Sigmoid colon (tissue), 7 donors: Measurements from ENCODE around the gene CDC25B. TPM values are rescaled to one million over a fixed set of nuclear protein-coding genes. Genes with fewer than 3 reads are reported as not detected.

Source experiments
- DNase-seq: peaks from one replicate; pipeline ENCODE4 v3.0.0-alpha.2; 2019
- H3K27ac ChIP-seq, 4 donors: fragments of 200-600 bp; sonication (generic); one replicate each; pipeline ENCODE4 v1.5.1; 2016 to 2019; ENCODE audit warnings: mild to moderate bottlenecking in 1 of 4
- H3K27me3 ChIP-seq, 3 donors: fragments of 200-600 bp; sonication (generic); one replicate each; pipeline ENCODE4 v1.5.1; 2019; ENCODE audit warnings: mild to moderate bottlenecking in 1 of 3
- H3K36me3 ChIP-seq, 4 donors: fragments of 200-600 bp; sonication (generic); one replicate each; pipeline ENCODE4 v1.5.1; 2016 to 2019
- H3K4me1 ChIP-seq, 4 donors: fragments of 200-600 bp; sonication (generic); one replicate each; pipeline ENCODE4 v1.5.1; 2017 to 2019
- H3K4me3 ChIP-seq, 4 donors: fragments of 200-600 bp; sonication (generic); one replicate each; pipeline ENCODE4 v1.5.1; 2017 to 2019; ENCODE audit warnings: mild to moderate bottlenecking in 2 of 4, moderate library complexity in 1 of 4
- H3K9me3 ChIP-seq, 4 donors: fragments of 200-600 bp in 3 of 4; sonication (generic) in 3 of 4; one replicate each; pipeline versions ENCODE4 v1.5.1 to v1.6.1; 2013 to 2019
- EP300 ChIP-seq, 4 donors: sonication (generic); formaldehyde crosslinking; IDR thresholded peaks; one replicate each; pipeline ENCODE4 v1.6.1; 2017; ENCODE audit warnings: antibody characterized with exemption in 4 of 4
- POLR2A ChIP-seq, 2 donors: fragments of 450-650 bp; IDR thresholded peaks; one replicate each; pipeline ENCODE4 v1.6.1; 2016; ENCODE audit warnings: antibody characterized with exemption in 2 of 2, mild to moderate bottlenecking in 2 of 2, moderate library complexity in 2 of 2
- POLR2AphosphoS5 ChIP-seq, 4 donors: sonication (generic); formaldehyde crosslinking; IDR thresholded peaks; one replicate each; pipeline ENCODE4 v1.6.1; 2017; ENCODE audit warnings: antibody characterized with exemption in 4 of 4
- WGBS, 2 donors: extraction: QIAGEN DNeasy Blood & Tissue Kit; methylation state at CpG; one replicate each; pipeline ENCODE4 v1.1.7; 2013; 5-methylcytosine and 5-hydroxymethylcytosine counted together
- intact Hi-C: fragments of 100-400 bp; cut with DNase I; formaldehyde crosslinking; loops from one replicate; pipeline ENCODE4 v1.15.1; 2023
- polyA plus RNA-seq, 3 donors: library from polyadenylated mRNA; stranded (reverse); fragments of 200-250 nt; gene quantifications; one replicate each; pipeline ENCODE4 v1.2.3, GENCODE V29; 2013
- total RNA-seq, 4 donors: library from RNA; depleted of rRNA; stranded (reverse); fragments of >200 nt; gene quantifications; one replicate each; pipeline ENCODE4 v1.1.0, GENCODE V29; 2016
- TF ChIP-seq, protein P1 (sequence below), 4 experiments: fragments of 450-650 bp in 3 of 4; fragments of 200-600 bp in 1 of 4; IDR thresholded peaks; one replicate each; pipeline ENCODE4 v1.5.1; 2016 to 2019; ENCODE audit warnings: antibody characterized with exemption in 4 of 4, mild to moderate bottlenecking in 3 of 4, moderate library complexity in 2 of 4
- donor health status: healthy with polysubstance abuse.
- donor health status: Bipolar disorder and iron deficiency.
- donor health status: healthy.

The CDC25B gene
- total and polyA plus RNA-seq, 7 donors = 12.5 to 65.8 (median 21.8) TPM

- Histone ChIP-seq H3K27ac (peak overlapping the region; percentile 95 to 99 (median 96)), H3K4me3 (peak overlapping the region in 1 of 4 donors; percentile 14), H3K9me3 (no peaks in the 10 kb centered on the region), H3K27me3 (no peaks in the 10 kb centered on the region), H3K4me1 (peaks cover 0 to 80% (median 73%) of the 10 kb centered on the region in 4 donors), H3K36me3 (peaks cover 4 to 21% (median 10%) of the 10 kb centered on the region in 4 donors)
- intact Hi-C loops = no loop called here
- no peak for TF ChIP-seq EP300 (IDR thresholded peaks at IDR 0.05)
- TF ChIP-seq, protein P1, sequence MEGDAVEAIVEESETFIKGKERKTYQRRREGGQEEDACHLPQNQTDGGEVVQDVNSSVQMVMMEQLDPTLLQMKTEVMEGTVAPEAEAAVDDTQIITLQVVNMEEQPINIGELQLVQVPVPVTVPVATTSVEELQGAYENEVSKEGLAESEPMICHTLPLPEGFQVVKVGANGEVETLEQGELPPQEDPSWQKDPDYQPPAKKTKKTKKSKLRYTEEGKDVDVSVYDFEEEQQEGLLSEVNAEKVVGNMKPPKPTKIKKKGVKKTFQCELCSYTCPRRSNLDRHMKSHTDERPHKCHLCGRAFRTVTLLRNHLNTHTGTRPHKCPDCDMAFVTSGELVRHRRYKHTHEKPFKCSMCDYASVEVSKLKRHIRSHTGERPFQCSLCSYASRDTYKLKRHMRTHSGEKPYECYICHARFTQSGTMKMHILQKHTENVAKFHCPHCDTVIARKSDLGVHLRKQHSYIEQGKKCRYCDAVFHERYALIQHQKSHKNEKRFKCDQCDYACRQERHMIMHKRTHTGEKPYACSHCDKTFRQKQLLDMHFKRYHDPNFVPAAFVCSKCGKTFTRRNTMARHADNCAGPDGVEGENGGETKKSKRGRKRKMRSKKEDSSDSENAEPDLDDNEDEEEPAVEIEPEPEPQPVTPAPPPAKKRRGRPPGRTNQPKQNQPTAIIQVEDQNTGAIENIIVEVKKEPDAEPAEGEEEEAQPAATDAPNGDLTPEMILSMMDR (IDR thresholded peaks at IDR 0.05) = no peak
- TF ChIP-seq POLR2A (IDR thresholded peaks at IDR 0.05) = no peak
- no peak for TF ChIP-seq POLR2AphosphoS5 (IDR thresholded peaks at IDR 0.05)
- WGBS, 2 donors = 58 to 84% methylated on average over 3 of the region's 3 CpGs
- peak; percentile 34 for DNase-seq
Measured at GRCh38 chr20:3808544-3808943, 12.4 kb downstream of the CDC25B start.

GRCh38 chr20:3811467-3812258 lies 15.6 kb downstream of the CDC25B start:
- intact Hi-C loops = loop anchor here (2.0 kb wide), 1 partner anchor 15 kb away; the partner anchor contains the start of gene CDC25B
- no peaks in the 10 kb centered on the region for H3K9me3 ChIP-seq
- H3K4me1 ChIP-seq = peaks cover 0 to 62% (median 56%) of the 10 kb centered on the region in 4 donors
- no peaks in the 10 kb centered on the region for H3K36me3 ChIP-seq
- TF ChIP-seq POLR2AphosphoS5 (IDR thresholded peaks at IDR 0.05) (peak; percentile 93 to 99 (median 98)), POLR2A (IDR thresholded peaks at IDR 0.05) (peak; percentile 84), EP300 (IDR thresholded peaks at IDR 0.05) (peak; percentile 86 to 96 (median 92))
- TF ChIP-seq, protein P1 (IDR thresholded peaks at IDR 0.05) = no peak
- H3K4me3 ChIP-seq = peak overlapping the region; percentile 31 to 47 (median 40)
- WGBS, 2 donors = 3 to 9% methylated on average over 20 of the region's 20 CpGs
- H3K27me3 ChIP-seq = no peaks in the 10 kb centered on the region
- peak; percentile 100 for DNase-seq
- H3K27ac ChIP-seq = peak overlapping the region; percentile 86 to 93 (median 91)

- Histone ChIP-seq H3K36me3 (no peaks in the 10 kb centered on the region), H3K4me3 (no peak overlapping the region), H3K27me3 (no peaks in the 10 kb centered on the region), H3K4me1 (peaks cover 0 to 56% (median 50%) of the 10 kb centered on the region in 4 donors), H3K9me3 (no peaks in the 10 kb centered on the region), H3K27ac (peak overlapping the region; percentile 86 to 93 (median 91))
- TF ChIP-seq POLR2AphosphoS5 (IDR thresholded peaks at IDR 0.05) (no peak), EP300 (IDR thresholded peaks at IDR 0.05) (no peak), POLR2A (IDR thresholded peaks at IDR 0.05) (no peak)
- TF ChIP-seq, protein P1 (IDR thresholded peaks at IDR 0.05) = no peak
- peak; percentile 64 for DNase-seq
- intact Hi-C loops = no loop called here
- 90 to 95% methylated on average over 9 of the region's 9 CpGs for WGBS, 2 donors
Measured at GRCh38 chr20:3812259-3812681, 16.2 kb downstream of the CDC25B start.

- TF ChIP-seq POLR2AphosphoS5 (IDR thresholded peaks at IDR 0.05) = no peak
- no peak for TF ChIP-seq EP300 (IDR thresholded peaks at IDR 0.05)
- TF ChIP-seq POLR2A (IDR thresholded peaks at IDR 0.05) = no peak
- TF ChIP-seq, protein P1 (IDR thresholded peaks at IDR 0.05) = no peak
- peak; percentile 60 for DNase-seq
- Histone ChIP-seq H3K4me3 (no peak overlapping the region), H3K36me3 (no peaks in the 10 kb centered on the region), H3K27me3 (no peaks in the 10 kb centered on the region), H3K27ac (peak overlapping the region; percentile 86 to 93 (median 91)), H3K9me3 (no peaks in the 10 kb centered on the region), H3K4me1 (peaks cover 0 to 49% (median 43%) of the 10 kb centered on the region in 4 donors)
- 26 to 71% methylated on average over 8 of the region's 8 CpGs for WGBS, 2 donors
- intact Hi-C loops = no loop called here
Measured at GRCh38 chr20:3812975-3813847, 17.1 kb downstream of the CDC25B start.
